GM18505 (cell line): ENCODE measurements around the gene NPB.

Experiments used
- ATAC-seq: cut with Tn5 transposase; IDR thresholded peaks from one replicate; pipeline ENCODE4 v1.9.1; 2021; ENCODE audit not compliant: unreplicated experiment
- POLR2A ChIP-seq: IDR thresholded peaks from 4 replicates; pipeline ENCODE4 v1.6.1; 2011; ENCODE audit warnings: borderline replicate concordance; ENCODE audit not compliant: insufficient read depth, insufficient read length; ENCODE audit errors: extremely low read depth

The NPB gene

DNA sequence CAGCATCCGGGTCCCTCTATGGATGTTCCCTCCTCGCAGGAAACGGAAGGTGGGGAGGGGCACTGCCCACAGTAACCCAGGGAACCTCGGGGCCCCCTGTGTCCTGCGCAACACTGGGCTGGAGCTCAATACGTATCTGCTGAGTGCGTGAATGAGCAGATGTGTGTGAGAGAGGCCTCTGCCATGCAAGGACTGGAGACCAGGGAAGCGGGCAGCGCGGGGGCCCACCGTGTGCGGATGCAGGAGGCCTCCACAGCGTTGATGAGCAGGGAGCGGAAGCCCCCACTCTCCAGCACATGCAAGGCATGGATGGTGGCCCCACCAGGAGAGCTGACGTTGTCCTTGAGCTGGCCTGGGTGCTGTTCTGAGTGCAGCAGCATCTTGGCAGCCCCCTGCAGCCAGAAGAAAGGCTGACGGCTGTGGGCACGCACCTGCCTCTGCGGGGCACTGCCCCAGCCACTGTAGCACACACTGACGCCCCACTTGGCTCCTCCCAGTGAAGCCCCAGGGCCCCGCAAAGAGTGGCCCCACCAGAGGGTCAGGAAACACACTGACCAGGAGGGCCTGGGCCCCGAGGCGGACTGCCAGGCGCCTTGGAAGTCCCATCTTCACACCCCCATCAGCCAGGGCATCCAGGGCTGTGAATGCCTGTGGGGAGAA, 32.2 kb downstream of the NPB start:
- no peak for ATAC-seq
- no peak for TF ChIP-seq POLR2A

- ATAC-seq = no peak
- TF ChIP-seq POLR2A = no peak
Observed at GRCh38 chr17:81934850-81935708, 33.0 kb downstream of the NPB start.

- TF ChIP-seq POLR2A = no peak
- ATAC-seq = no peak
Observed at GRCh38 chr17:81935709-81936084, 33.7 kb downstream of the NPB start.

- no peak for ATAC-seq
- no peak for TF ChIP-seq POLR2A
Observed at GRCh38 chr17:81939218-81939617, 37.2 kb downstream of the NPB start.

- ATAC-seq = no peak
- TF ChIP-seq POLR2A = no peak
Observed at GRCh38 chr17:81939881-81940385, 37.9 kb downstream of the NPB start.

DNA sequence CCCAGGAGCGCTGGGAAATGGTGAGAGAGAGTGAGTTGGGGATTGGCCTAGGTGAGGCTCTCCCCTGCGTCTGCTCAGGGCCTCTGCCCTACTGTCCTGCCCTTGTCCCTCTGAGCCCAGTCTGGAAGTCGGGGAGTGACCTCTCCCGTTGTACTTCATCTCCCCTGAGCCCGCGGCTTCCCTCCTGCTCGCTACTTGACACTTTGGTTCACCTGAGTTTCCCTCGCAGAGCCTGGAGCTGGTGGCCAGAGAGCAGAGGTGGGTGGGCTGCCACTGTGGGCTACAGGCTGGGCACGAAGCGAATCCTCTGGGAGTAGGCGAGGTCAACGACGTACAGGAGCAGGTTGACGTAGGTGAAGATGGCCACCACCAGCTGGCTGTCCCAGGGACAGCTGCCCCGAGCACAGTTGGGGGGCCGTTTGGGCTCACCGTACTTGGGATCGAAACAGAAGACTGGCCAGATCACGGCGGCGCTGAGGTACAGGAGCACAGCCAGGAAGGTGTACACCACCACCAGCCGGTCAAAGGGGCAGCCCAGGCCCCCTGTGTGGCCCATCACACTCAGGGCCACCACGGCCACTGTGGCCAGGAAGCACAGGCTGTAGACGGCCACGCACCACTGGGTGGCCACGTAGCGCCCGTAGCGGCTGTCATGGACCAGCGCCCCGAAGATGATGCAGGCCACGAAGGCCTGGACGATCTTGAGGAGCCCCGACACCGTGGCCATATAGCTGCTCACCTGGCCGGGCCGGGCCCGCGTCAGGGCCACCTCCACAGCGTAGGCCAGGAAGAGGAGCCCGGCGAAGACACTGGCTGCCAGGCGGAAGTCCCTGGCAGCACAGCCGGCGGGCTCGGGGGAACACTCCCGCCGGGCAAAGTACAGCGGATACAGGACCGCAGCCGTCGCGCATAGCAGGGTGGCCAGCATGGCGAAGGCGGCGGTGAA, 38.8 kb downstream of the NPB start:
- no peak for TF ChIP-seq POLR2A
- no peak for ATAC-seq

DNA sequence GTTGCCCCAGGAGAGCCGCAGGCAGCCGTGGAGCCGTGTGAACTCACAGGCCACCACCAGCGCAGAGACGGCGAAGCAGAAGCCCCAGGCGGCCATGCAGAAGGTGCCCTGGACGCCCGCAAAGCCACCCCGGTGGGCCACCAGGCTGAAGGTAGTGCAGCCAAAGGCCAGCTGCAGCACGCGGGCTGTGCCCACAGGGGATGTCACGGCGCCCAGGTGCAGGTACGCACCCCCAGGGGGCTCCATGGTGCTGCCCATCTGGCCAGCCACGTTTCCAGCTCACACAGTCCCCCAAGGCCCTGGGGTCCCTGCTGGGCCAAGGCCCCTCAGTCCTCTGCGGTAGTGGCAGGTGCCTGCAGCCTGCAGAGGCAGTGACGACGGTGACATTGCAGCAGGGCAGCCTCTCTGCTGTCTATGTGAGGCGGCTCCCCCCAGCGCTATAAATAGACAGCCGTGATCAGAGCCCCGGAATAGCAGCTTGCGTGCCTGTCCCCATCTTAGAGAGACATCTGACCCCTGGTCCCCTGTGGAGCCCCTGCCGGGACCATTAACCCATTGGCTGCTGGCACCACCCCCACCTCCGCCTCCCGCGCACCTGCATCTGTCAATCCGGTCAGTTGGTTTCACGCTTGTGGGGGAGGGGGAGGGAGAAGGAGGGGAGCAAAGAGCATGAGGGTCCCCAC, 39.6 kb downstream of the NPB start:
- no peak for TF ChIP-seq POLR2A
- ATAC-seq = no peak

DNA sequence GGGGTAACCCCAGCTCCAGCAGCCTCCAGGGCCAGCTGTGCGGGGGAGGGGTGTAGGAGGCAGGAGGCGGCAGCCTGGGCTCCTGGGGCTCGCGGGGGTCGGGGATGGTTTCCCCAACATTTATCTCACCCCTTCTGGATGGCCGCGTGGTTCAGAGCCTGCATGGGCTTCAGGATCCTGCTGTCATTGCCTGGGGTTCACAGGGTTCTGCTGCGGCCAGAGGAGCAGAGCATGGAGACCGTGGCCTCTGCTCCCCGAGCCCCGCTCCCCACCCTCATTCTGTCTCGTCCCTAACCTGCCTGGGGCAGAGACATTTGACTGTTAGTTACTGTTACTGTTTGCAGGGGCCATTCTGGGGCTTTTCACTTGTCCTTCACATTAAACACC, 40.1 kb downstream of the NPB start:
- ATAC-seq = no peak
- TF ChIP-seq POLR2A = no peak

DNA sequence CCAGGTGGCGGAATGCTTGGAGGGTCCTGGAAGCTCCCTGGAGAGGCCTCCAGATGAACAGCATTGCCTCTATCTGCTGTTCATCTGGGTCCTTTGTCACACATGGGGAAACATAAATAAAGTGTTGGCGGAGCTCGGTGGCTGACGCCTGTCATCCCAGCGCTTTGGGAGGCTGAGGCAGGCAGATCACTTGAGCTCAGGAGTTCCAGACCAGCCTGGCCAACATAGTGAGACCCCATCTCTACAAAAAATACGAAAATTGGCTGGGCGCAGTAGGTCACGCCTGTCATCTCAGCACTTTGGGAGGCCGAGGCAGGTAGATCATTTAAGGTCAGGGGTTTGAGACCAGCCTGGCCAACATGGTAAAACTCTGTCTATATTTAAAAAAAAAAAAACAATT, 42.8 kb downstream of the NPB start:
- TF ChIP-seq POLR2A = no peak
- no peak for ATAC-seq

DNA sequence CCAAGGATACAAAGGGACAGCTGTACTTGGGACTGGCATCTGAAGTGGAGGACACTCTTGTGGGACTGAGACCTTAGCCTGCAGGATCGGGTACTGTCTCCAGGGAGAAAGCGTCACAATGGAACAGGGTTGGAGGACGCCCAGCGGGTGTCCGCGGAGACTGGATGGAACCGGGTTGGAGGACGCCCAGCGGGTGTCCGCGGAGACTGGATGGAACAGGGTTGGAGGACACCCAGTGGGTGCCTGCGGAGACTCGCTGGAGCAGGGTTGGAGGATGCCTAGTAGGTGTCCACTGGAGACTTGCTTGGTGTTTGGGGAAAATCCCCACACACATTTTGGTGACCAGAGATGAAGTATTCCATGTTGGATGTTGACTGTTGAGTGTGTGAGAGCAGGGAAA, 45.2 kb downstream of the NPB start, which contains the start of gene MYADML2:
MYADML2 (minus strand) TSS at position 45 of the 400 bp plus-strand sequence. CDS start 5,492 bp downstream, outside the sequence.
- no peak for ATAC-seq
- no peak for TF ChIP-seq POLR2A

- TF ChIP-seq POLR2A = no peak
- ATAC-seq = no peak
Observed at GRCh38 chr17:81948635-81949378, 46.8 kb downstream of the NPB start.

DNA sequence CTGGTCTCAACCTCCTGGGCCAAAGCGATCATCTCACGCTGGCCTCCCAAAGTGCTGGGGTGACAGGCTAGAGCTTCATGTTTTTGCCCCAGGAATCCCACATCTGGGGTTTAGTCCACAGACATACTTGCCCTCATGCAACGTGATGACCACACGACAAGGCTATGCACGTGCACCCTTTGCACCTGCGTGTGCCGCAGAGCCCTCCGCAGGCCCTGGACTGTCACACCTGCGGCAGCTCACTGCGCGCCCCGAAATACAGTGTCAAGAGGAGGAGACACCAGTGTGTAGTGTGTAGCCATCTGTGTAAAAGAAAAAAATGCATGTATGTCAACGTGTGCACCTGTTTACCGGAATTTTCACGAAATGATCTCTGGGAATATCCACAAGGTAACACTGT, 48.5 kb downstream of the NPB start:
- ATAC-seq = no peak
- TF ChIP-seq POLR2A = no peak
